GM23338 (cell line): ENCODE data around the gene ITSN2. TPM values are rescaled to one million over a fixed set of nuclear protein-coding genes. Genes with fewer than 3 reads are reported as not detected.

Experiments used
- ATAC-seq: fragments of 200-7000 bp; cut with Tn5 transposase; 3 replicates; pipeline ENCODE4 v1.9.1; 2020
- DNase-seq: peaks from one replicate; pipeline ENCODE4 v3.0.0-alpha.2; 2015; ENCODE audit warnings: low spot score
- H2AFZ ChIP-seq: fragments of 200-600 bp; sonication (generic); 2 replicates; pipeline ENCODE4 v1.8.0; 2016; ENCODE audit warnings: antibody characterized with exemption, mild to moderate bottlenecking, moderate library complexity
- H3F3A ChIP-seq: fragments of 200-600 bp; sonication (generic); replicated peaks from 2 replicates; pipeline ENCODE4 v1.8.0; 2017; ENCODE audit warnings: antibody characterized with exemption, mixed run types, low read depth
- H3K27ac ChIP-seq: fragments of 200-600 bp; sonication (generic); 2 replicates; pipeline ENCODE4 v1.6.1; 2016; ENCODE audit warnings: low read depth
- H3K27me3 ChIP-seq: fragments of 200-600 bp; sonication (generic); 2 replicates; pipeline ENCODE4 v1.8.0; 2016; ENCODE audit warnings: mild to moderate bottlenecking, mixed run types, moderate library complexity; ENCODE audit not compliant: insufficient read depth
- H3K36me3 ChIP-seq: fragments of 200-600 bp; sonication (generic); 2 replicates; pipeline ENCODE4 v1.8.0; 2016; ENCODE audit warnings: mild to moderate bottlenecking; ENCODE audit not compliant: insufficient read depth
- H3K4me1 ChIP-seq: fragments of 200-600 bp; sonication (generic); 2 replicates; pipeline ENCODE4 v1.8.0; 2016; ENCODE audit warnings: mild to moderate bottlenecking, moderate library complexity; ENCODE audit not compliant: insufficient read depth
- H3K4me2 ChIP-seq: fragments of 200-600 bp; sonication (generic); 2 replicates; pipeline ENCODE4 v1.7.1; 2017; ENCODE audit warnings: mixed run types
- H3K4me3 ChIP-seq: fragments of 200-600 bp; sonication (generic); 2 replicates; pipeline ENCODE4 v1.6.1; 2016; ENCODE audit warnings: mixed run types
- H3K79me2 ChIP-seq: fragments of 200-600 bp; sonication (generic); replicated peaks from 2 replicates; pipeline ENCODE4 v1.8.0; 2017; ENCODE audit warnings: mild to moderate bottlenecking; ENCODE audit not compliant: insufficient read depth
- H3K9me2 ChIP-seq: fragments of 200-600 bp; sonication (generic); 2 replicates; pipeline ENCODE4 v1.8.0; 2017; ENCODE audit not compliant: insufficient read depth
- H4K20me1 ChIP-seq: fragments of 200-600 bp; sonication (generic); replicated peaks from 2 replicates; pipeline ENCODE4 v1.8.0; 2017; ENCODE audit warnings: mild to moderate bottlenecking; ENCODE audit not compliant: insufficient read depth
- H3K27ac Mint-ChIP-seq: 2 replicates; pipeline ENCODE4 v1.8.0; 2020; ENCODE audit warnings: inconsistent platforms, mild to moderate bottlenecking, moderate library complexity, mixed read lengths
- H3K27me3 Mint-ChIP-seq: 3 replicates; pipeline ENCODE4 v1.8.0; 2022; ENCODE audit warnings: low read depth, mild to moderate bottlenecking, moderate library complexity, mixed read lengths, inconsistent platforms; ENCODE audit not compliant: insufficient read depth, poor library complexity
- H3K36me3 Mint-ChIP-seq: 3 replicates; pipeline ENCODE4 v1.8.0; 2021; ENCODE audit warnings: low read depth, mild to moderate bottlenecking, inconsistent platforms, moderate library complexity, mixed read lengths
- H3K4me1 Mint-ChIP-seq: 3 replicates; pipeline ENCODE4 v1.8.0; 2020; ENCODE audit warnings: mild to moderate bottlenecking, inconsistent platforms, mixed read lengths
- H3K4me3 Mint-ChIP-seq: 3 replicates; pipeline ENCODE4 v1.8.0; 2021; ENCODE audit warnings: moderate library complexity, mild to moderate bottlenecking, inconsistent platforms, mixed read lengths
- H3K9me3 Mint-ChIP-seq: 3 replicates; pipeline ENCODE4 v1.8.0; 2020; ENCODE audit warnings: moderate library complexity, mild to moderate bottlenecking, inconsistent platforms, mixed read lengths
- CREB1 ChIP-seq: fragments of 250-450 bp; sonication (Bioruptor Pico); IDR thresholded peaks from 2 replicates; pipeline ENCODE4 v1.5.0; 2020; ENCODE audit warnings: low read depth, mild to moderate bottlenecking, moderate library complexity
- EZH2phosphoT487 ChIP-seq: fragments of 200-600 bp; sonication (generic); IDR thresholded peaks from one replicate; pipeline ENCODE4 v1.8.1; 2018; ENCODE audit warnings: antibody characterized with exemption; ENCODE audit not compliant: unreplicated experiment
- JUNB ChIP-seq: IDR thresholded peaks from one replicate; pipeline ENCODE4 v1.6.1; 2016; ENCODE audit warnings: antibody characterized with exemption; ENCODE audit not compliant: unreplicated experiment
- POLR2AphosphoS5 ChIP-seq: IDR thresholded peaks from 2 replicates; pipeline ENCODE4 v1.6.1; 2016; ENCODE audit warnings: antibody characterized with exemption, low read depth
- STAT1 ChIP-seq: IDR thresholded peaks from one replicate; pipeline ENCODE4 v1.6.1; 2016; ENCODE audit warnings: antibody characterized with exemption; ENCODE audit not compliant: unreplicated experiment
- ZNF331 ChIP-seq: fragments of 250-450 bp; sonication (Bioruptor Pico); IDR thresholded peaks from 2 replicates; pipeline ENCODE4 v1.5.0; 2020; ENCODE audit warnings: low read depth, mild to moderate bottlenecking, moderate library complexity
- polyA plus RNA-seq: library from polyadenylated mRNA; unstranded; fragments of >200 nt; fragmentation: Nextera tagmentation; extraction: Ambion mirVana; gene quantifications from 2 replicates; pipeline ENCODE4 v1.2.1, GENCODE V29; 2016
- total RNA-seq: library from RNA; depleted of rRNA; stranded (reverse); fragments of >200 nt; shearing (Covaris generic); gene quantifications from 2 replicates; pipeline ENCODE4 v1.2.3, GENCODE V29; 2014
- TF ChIP-seq, protein P1 (sequence below): fragments of 250-450 bp; sonication (Bioruptor Pico); IDR thresholded peaks from 2 replicates; pipeline ENCODE4 v1.5.0; 2020; ENCODE audit warnings: mild to moderate bottlenecking, moderate library complexity
- TF ChIP-seq, protein P2 (sequence below): IDR thresholded peaks from one replicate; pipeline ENCODE4 v1.6.1; 2018; ENCODE audit warnings: antibody characterized with exemption; ENCODE audit not compliant: unreplicated experiment
- TF ChIP-seq, protein P3 (sequence below), 2 experiments: fragments of 200-600 bp in 1 of 2; sonication (generic) in 1 of 2; conservative IDR thresholded peaks; 2 replicates each; pipeline versions ENCODE4 v1.5.1 to v1.6.1; 2016 to 2017; ENCODE audit warnings: antibody characterized with exemption in 2 of 2, low read depth in 2 of 2, mild to moderate bottlenecking in 2 of 2, moderate library complexity in 1 of 2

Gene ITSN2
- total and polyA plus RNA-seq, 2 experiments from 2014 or later, result 17.1 to 17.8 TPM

DNA sequence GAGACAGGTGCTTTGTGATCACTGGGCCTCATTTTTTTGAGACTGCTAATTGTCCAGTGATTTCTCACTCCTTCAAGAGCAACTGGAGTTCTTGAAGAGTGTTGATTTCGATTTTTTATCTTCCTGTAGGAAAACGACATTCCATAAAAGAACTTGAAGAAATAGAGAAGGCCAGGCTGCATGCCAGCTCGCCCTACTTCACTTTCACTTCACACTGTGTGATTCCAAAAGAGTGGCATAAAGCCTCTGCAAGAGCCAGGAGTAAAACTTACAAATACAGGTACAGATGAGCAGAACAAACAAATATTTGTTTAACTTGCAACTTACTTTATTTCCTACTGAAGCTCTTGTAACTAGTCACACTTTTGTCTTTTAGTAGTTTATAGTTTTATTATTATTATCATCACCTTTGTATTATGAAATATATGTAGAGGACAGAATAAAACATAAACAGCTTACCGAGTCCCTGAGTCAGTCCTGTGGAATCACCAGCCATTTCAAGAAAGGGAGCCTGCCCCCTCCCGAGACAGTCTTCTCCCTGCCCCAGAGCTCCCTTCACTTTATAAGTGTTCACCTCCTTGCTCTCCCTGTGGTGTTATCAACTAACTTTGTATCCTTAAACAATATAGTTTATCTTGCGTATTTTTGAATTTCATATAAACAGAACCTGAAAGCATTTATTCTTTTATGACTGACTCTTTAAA is 176.8 kb downstream of the ITSN2 start:
- Histone ChIP-seq H3K36me3 (no peaks in the 10 kb centered on the region), H2AFZ (0 out of 2 replicates have a peak overlapping the region, but pooled peaks have one; percentile 26), H3F3A (no peaks in the 10 kb centered on the region), H3K4me1 (no peaks in the 10 kb centered on the region), H3K4me2 (no peak overlapping the region), H3K4me3 (no peak overlapping the region), H3K79me2 (no peaks in the 10 kb centered on the region), H3K27me3 (no peaks in the 10 kb centered on the region), H3K9me2 (no peaks in the 10 kb centered on the region), H4K20me1 (no peaks in the 10 kb centered on the region), H3K27ac (no peak overlapping the region)
- Mint-ChIP-seq H3K36me3 (no peaks in the 10 kb centered on the region), H3K27ac (no peak overlapping the region), H3K4me3 (no peak overlapping the region), H3K4me1 (no peaks in the 10 kb centered on the region), H3K9me3 (no peaks in the 10 kb centered on the region), H3K27me3 (peaks cover 3% of the 10 kb centered on the region)
- DNase-seq (no peak), ATAC-seq (no peak)
- TF ChIP-seq EZH2phosphoT487 (no peak), POLR2AphosphoS5 (no peak), ZNF331 (no peak), JUNB (no peak), CREB1 (CRISPR knock-in tag) (no peak), STAT1 (no peak)
- TF ChIP-seq, protein P1, sequence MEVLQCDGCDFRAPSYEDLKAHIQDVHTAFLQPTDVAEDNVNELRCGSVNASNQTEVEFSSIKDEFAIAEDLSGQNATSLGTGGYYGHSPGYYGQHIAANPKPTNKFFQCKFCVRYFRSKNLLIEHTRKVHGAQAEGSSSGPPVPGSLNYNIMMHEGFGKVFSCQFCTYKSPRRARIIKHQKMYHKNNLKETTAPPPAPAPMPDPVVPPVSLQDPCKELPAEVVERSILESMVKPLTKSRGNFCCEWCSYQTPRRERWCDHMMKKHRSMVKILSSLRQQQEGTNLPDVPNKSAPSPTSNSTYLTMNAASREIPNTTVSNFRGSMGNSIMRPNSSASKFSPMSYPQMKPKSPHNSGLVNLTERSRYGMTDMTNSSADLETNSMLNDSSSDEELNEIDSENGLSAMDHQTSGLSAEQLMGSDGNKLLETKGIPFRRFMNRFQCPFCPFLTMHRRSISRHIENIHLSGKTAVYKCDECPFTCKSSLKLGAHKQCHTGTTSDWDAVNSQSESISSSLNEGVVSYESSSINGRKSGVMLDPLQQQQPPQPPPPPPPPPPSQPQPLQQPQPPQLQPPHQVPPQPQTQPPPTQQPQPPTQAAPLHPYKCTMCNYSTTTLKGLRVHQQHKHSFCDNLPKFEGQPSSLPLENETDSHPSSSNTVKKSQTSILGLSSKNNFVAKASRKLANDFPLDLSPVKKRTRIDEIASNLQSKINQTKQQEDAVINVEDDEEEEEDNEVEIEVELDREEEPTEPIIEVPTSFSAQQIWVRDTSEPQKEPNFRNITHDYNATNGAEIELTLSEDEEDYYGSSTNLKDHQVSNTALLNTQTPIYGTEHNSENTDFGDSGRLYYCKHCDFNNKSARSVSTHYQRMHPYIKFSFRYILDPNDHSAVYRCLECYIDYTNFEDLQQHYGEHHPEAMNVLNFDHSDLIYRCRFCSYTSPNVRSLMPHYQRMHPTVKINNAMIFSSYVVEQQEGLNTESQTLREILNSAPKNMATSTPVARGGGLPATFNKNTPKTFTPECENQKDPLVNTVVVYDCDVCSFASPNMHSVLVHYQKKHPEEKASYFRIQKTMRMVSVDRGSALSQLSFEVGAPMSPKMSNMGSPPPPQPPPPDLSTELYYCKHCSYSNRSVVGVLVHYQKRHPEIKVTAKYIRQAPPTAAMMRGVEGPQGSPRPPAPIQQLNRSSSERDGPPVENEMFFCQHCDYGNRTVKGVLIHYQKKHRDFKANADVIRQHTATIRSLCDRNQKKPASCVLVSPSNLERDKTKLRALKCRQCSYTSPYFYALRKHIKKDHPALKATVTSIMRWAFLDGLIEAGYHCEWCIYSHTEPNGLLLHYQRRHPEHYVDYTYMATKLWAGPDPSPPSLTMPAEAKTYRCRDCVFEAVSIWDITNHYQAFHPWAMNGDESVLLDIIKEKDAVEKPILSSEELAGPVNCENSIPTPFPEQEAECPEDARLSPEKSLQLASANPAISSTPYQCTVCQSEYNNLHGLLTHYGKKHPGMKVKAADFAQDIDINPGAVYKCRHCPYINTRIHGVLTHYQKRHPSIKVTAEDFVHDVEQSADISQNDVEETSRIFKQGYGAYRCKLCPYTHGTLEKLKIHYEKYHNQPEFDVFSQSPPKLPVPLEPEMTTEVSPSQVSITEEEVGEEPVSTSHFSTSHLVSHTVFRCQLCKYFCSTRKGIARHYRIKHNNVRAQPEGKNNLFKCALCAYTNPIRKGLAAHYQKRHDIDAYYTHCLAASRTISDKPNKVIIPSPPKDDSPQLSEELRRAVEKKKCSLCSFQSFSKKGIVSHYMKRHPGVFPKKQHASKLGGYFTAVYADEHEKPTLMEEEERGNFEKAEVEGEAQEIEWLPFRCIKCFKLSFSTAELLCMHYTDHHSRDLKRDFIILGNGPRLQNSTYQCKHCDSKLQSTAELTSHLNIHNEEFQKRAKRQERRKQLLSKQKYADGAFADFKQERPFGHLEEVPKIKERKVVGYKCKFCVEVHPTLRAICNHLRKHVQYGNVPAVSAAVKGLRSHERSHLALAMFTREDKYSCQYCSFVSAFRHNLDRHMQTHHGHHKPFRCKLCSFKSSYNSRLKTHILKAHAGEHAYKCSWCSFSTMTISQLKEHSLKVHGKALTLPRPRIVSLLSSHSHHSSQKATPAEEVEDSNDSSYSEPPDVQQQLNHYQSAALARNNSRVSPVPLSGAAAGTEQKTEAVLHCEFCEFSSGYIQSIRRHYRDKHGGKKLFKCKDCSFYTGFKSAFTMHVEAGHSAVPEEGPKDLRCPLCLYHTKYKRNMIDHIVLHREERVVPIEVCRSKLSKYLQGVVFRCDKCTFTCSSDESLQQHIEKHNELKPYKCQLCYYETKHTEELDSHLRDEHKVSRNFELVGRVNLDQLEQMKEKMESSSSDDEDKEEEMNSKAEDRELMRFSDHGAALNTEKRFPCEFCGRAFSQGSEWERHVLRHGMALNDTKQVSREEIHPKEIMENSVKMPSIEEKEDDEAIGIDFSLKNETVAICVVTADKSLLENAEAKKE (CRISPR knock-in tag), result no peak
- TF ChIP-seq, protein P2, sequence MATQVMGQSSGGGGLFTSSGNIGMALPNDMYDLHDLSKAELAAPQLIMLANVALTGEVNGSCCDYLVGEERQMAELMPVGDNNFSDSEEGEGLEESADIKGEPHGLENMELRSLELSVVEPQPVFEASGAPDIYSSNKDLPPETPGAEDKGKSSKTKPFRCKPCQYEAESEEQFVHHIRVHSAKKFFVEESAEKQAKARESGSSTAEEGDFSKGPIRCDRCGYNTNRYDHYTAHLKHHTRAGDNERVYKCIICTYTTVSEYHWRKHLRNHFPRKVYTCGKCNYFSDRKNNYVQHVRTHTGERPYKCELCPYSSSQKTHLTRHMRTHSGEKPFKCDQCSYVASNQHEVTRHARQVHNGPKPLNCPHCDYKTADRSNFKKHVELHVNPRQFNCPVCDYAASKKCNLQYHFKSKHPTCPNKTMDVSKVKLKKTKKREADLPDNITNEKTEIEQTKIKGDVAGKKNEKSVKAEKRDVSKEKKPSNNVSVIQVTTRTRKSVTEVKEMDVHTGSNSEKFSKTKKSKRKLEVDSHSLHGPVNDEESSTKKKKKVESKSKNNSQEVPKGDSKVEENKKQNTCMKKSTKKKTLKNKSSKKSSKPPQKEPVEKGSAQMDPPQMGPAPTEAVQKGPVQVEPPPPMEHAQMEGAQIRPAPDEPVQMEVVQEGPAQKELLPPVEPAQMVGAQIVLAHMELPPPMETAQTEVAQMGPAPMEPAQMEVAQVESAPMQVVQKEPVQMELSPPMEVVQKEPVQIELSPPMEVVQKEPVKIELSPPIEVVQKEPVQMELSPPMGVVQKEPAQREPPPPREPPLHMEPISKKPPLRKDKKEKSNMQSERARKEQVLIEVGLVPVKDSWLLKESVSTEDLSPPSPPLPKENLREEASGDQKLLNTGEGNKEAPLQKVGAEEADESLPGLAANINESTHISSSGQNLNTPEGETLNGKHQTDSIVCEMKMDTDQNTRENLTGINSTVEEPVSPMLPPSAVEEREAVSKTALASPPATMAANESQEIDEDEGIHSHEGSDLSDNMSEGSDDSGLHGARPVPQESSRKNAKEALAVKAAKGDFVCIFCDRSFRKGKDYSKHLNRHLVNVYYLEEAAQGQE, result no peak
- TF ChIP-seq, protein P3, sequence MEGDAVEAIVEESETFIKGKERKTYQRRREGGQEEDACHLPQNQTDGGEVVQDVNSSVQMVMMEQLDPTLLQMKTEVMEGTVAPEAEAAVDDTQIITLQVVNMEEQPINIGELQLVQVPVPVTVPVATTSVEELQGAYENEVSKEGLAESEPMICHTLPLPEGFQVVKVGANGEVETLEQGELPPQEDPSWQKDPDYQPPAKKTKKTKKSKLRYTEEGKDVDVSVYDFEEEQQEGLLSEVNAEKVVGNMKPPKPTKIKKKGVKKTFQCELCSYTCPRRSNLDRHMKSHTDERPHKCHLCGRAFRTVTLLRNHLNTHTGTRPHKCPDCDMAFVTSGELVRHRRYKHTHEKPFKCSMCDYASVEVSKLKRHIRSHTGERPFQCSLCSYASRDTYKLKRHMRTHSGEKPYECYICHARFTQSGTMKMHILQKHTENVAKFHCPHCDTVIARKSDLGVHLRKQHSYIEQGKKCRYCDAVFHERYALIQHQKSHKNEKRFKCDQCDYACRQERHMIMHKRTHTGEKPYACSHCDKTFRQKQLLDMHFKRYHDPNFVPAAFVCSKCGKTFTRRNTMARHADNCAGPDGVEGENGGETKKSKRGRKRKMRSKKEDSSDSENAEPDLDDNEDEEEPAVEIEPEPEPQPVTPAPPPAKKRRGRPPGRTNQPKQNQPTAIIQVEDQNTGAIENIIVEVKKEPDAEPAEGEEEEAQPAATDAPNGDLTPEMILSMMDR (conservative IDR thresholded peaks at IDR 0.05; ENCODE audit: low read depth in 2 of 2), result no peak
